DOHH2 (cell line): ENCODE data around the gene HES1.

Source experiments
- EZH2phosphoT487 ChIP-seq: fragments of 200-600 bp; sonication (generic); IDR thresholded peaks from 2 replicates; pipeline ENCODE4 v1.6.1; 2017; ENCODE audit warnings: borderline replicate concordance, mild to moderate bottlenecking, antibody characterized with exemption, low read length, moderate library complexity, mixed read lengths
- TF ChIP-seq, protein P1 (sequence below): fragments of 200-600 bp; sonication (generic); IDR thresholded peaks from one replicate; pipeline ENCODE4 v1.5.1; 2014; ENCODE audit warnings: antibody characterized with exemption, mild to moderate bottlenecking, low read depth, low read length; ENCODE audit not compliant: poor library complexity, severe bottlenecking

DNA sequence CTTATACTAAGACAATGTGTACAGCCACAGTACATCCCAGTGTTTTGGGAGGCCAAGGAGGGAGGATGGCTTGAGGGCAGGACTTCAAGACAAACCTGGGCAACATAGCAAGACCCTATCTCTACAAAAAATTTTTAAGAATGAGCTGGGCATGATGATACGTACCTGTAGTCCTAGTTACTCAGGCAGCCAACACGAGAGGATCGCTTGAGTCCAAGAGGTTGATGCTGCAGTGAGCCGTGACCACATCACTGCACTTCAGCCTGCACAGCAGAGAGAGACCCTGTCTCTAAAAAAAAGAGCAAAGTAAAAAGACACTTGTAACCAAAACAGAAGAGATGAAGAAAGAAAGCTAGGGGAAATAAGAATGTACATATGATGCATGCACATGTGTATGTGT, 38.5 kb downstream of the HES1 start:
- no peak for TF ChIP-seq EZH2phosphoT487
- TF ChIP-seq, protein P1, sequence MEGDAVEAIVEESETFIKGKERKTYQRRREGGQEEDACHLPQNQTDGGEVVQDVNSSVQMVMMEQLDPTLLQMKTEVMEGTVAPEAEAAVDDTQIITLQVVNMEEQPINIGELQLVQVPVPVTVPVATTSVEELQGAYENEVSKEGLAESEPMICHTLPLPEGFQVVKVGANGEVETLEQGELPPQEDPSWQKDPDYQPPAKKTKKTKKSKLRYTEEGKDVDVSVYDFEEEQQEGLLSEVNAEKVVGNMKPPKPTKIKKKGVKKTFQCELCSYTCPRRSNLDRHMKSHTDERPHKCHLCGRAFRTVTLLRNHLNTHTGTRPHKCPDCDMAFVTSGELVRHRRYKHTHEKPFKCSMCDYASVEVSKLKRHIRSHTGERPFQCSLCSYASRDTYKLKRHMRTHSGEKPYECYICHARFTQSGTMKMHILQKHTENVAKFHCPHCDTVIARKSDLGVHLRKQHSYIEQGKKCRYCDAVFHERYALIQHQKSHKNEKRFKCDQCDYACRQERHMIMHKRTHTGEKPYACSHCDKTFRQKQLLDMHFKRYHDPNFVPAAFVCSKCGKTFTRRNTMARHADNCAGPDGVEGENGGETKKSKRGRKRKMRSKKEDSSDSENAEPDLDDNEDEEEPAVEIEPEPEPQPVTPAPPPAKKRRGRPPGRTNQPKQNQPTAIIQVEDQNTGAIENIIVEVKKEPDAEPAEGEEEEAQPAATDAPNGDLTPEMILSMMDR: no peak
